K562 (cell line): ENCODE data around the gene SARS1. TPM values are rescaled to one million over a fixed set of nuclear protein-coding genes. Genes with fewer than 3 reads are reported as not detected.

Experiments
- ADNP ChIP-seq: fragments of 200-800 bp; sonication (Bioruptor generic); IDR thresholded peaks from 2 replicates; pipeline ENCODE4 v1.6.1; 2016; ENCODE audit warnings: missing genetic modification characterization, missing compliant biosample characterization
- CHD7 ChIP-seq: fragments of 200-600 bp; sonication (generic); IDR thresholded peaks from one replicate; pipeline ENCODE4 v1.6.1; 2012; ENCODE audit warnings: mild to moderate bottlenecking, low read depth, low read length, inconsistent platforms
- CREM ChIP-seq: IDR thresholded peaks from 2 replicates; pipeline ENCODE4 v1.6.1; 2014; ENCODE audit warnings: antibody characterized with exemption, low read depth
- CTCFL ChIP-seq: IDR thresholded peaks from 2 replicates; pipeline ENCODE4 v1.6.1; 2011; ENCODE audit warnings: borderline replicate concordance, low read depth, mild to moderate bottlenecking, moderate library complexity, low read length; ENCODE audit not compliant: insufficient read depth, poor library complexity, severe bottlenecking
- DMBX1 ChIP-seq: fragments of 250-450 bp; sonication (Bioruptor Pico); IDR thresholded peaks from 2 replicates; pipeline ENCODE4 v1.8.0; 2022; ENCODE audit warnings: inconsistent platforms, mild to moderate bottlenecking, moderate library complexity, borderline replicate concordance
- LARP7 ChIP-seq: fragments of 450-650 bp; IDR thresholded peaks from 2 replicates; pipeline ENCODE4 v1.6.1; 2016
- MTF1 ChIP-seq: fragments of 250-450 bp; sonication (Bioruptor Pico); IDR thresholded peaks from 2 replicates; pipeline ENCODE4 v1.9.0; 2021; ENCODE audit warnings: moderate library complexity, mild to moderate bottlenecking, inconsistent platforms, borderline replicate concordance
- NONO ChIP-seq, 2 experiments: fragments of 200-400 bp in 1 of 2; fragments of 450-650 bp in 1 of 2; formaldehyde crosslinking in 1 of 2; IDR thresholded peaks; 2 replicates each; pipeline ENCODE4 v1.6.1; 2017; ENCODE audit warnings: low read depth in 2 of 2, mild to moderate bottlenecking in 2 of 2, moderate library complexity in 2 of 2, low read length in 1 of 2
- RBM15 ChIP-seq: fragments of 200-400 bp; formaldehyde crosslinking; IDR thresholded peaks from 2 replicates; pipeline ENCODE4 v1.6.1; 2018; ENCODE audit warnings: mild to moderate bottlenecking, low read length, moderate library complexity; ENCODE audit not compliant: insufficient read depth
- SMARCA4 ChIP-seq: fragments of 450-650 bp; IDR thresholded peaks from 2 replicates; pipeline ENCODE4 v1.6.1; 2016
- XRCC3 ChIP-seq: fragments of 450-650 bp; IDR thresholded peaks from 2 replicates; pipeline ENCODE4 v1.6.1; 2017; ENCODE audit warnings: mild to moderate bottlenecking, moderate library complexity
- ZBTB12 ChIP-seq: fragments of 250-450 bp; sonication (Bioruptor Pico); IDR thresholded peaks from 2 replicates; pipeline ENCODE4 v1.4.0; 2020
- ZNF77 ChIP-seq: fragments of 250-450 bp; sonication (Bioruptor Pico); IDR thresholded peaks from 2 replicates; pipeline ENCODE4 v1.5.0; 2020
- polyA plus RNA-seq, 8 experiments: library from polyadenylated mRNA; depleted of rRNA in 4 of 8; stranded (reverse) in 5 of 8; unstranded in 3 of 8; fragments of >200 nt; fragmentation: Nextera tagmentation in 2 of 8; fragmentation: Illumina TruSeq in 1 of 8; extraction: Ambion mirVana in 2 of 8; extraction: Trizol in 1 of 8; gene quantifications; 2 replicates each; pipeline versions ENCODE4 v1.2.1 to v1.2.3, GENCODE V29; 2011 to 2014; ENCODE audit warnings: inconsistent platforms in 1 of 8, missing spikeins in 1 of 8
- total RNA-seq, 7 experiments: library from RNA; depleted of rRNA in 6 of 7; stranded (reverse); fragments of >200 nt in 6 of 7; fragmentation: Illumina TruSeq in 2 of 7; extraction: Trizol in 2 of 7; gene quantifications; 2 replicates each; pipeline versions ENCODE4 v1.2.1 to v1.2.3, GENCODE V29; 2011 to 2021; ENCODE audit warnings: low replicate concordance in 1 of 7

Gene SARS1
- total and polyA plus RNA-seq, 9 of the 15 experiments (the other 6 are each of a cell fraction or from before 2014, with no cell fraction given), result 221 to 623 (median 254) TPM

GRCh38 chr1:109282952-109283747 is 69.4 kb downstream of the SARS1 start, which contains the start of gene PSRC1 (continued):
- TF ChIP-seq CHD7 (no peak), ZNF77 (CRISPR knock-in tag) (no peak), CTCFL (peak; percentile 49), LARP7 (peak; percentile 78), ZBTB12 (CRISPR knock-in tag) (0 out of 2 replicates have a peak, but pooled peaks have one; percentile 25), CREM (peak; percentile 45; the same call in 1 of the 2 replicates), MTF1 (CRISPR knock-in tag) (no peak), DMBX1 (0 out of 2 replicates have a peak, but pooled peaks have one; percentile 40), XRCC3 (no peak), RBM15 (no peak), NONO (IDR thresholded peaks at IDR 0.05; ENCODE audit: low read depth in 2 of 2, low read length in 1 of 2) (peak in 1 of 2 experiments; percentile 19; a peak in 2 of 4 replicates), SMARCA4 (peak; percentile 79), ADNP (tag) (no peak)
